Liver (tissue), 9 donors: ENCODE measurements around the gene EFCAB12. TPM values are rescaled to one million over a fixed set of nuclear protein-coding genes. Genes with fewer than 3 reads are reported as not detected.
A peak's percentile ranks its signal among the peaks of the same experiment; 100 is the strongest.

Experiments used
- DNase-seq: peaks from one replicate; pipeline ENCODE4 v3.0.0-alpha.2; 2017; ENCODE audit warnings: low spot score
- H3K27ac ChIP-seq, 2 donors: one replicate each; pipeline ENCODE4 v1.7.0; 2013; ENCODE audit warnings: inconsistent platforms in 2 of 2, low read length in 2 of 2, control low read depth in 1 of 2, low read depth in 1 of 2, mild to moderate bottlenecking in 1 of 2
- H3K27me3 ChIP-seq, 4 donors: one replicate each; pipeline versions ENCODE4 v1.6.1 to v1.7.0; 2013; ENCODE audit warnings: low read length in 3 of 4, inconsistent platforms in 1 of 4, mild to moderate bottlenecking in 1 of 4, moderate library complexity in 1 of 4; ENCODE audit not compliant: control insufficient read depth in 4 of 4, insufficient read depth in 4 of 4
- H3K36me3 ChIP-seq, 4 donors: one replicate each; pipeline versions ENCODE4 v1.6.1 to v1.7.0; 2013; ENCODE audit warnings: low read length in 3 of 4, mild to moderate bottlenecking in 3 of 4, low read depth in 1 of 4, moderate library complexity in 1 of 4; ENCODE audit not compliant: control insufficient read depth in 4 of 4, insufficient read depth in 3 of 4
- H3K4me1 ChIP-seq, 4 donors: one replicate each; pipeline versions ENCODE4 v1.6.1 to v1.7.0; 2013; ENCODE audit warnings: low read length in 3 of 4, mild to moderate bottlenecking in 3 of 4, moderate library complexity in 1 of 4; ENCODE audit not compliant: control insufficient read depth in 4 of 4, insufficient read depth in 4 of 4
- H3K4me3 ChIP-seq, 3 donors: one replicate each; pipeline versions ENCODE4 v1.6.1 to v1.7.0; 2013; ENCODE audit warnings: low read length in 3 of 3, control low read depth in 1 of 3, low read depth in 1 of 3, mild to moderate bottlenecking in 1 of 3
- H3K9ac ChIP-seq, 2 donors: one replicate each; pipeline ENCODE4 v1.7.0; 2013; ENCODE audit warnings: low read length in 2 of 2, mild to moderate bottlenecking in 2 of 2, moderate library complexity in 2 of 2, control low read depth in 1 of 2, low read depth in 1 of 2
- H3K9me3 ChIP-seq, 4 donors: one replicate each; pipeline versions ENCODE4 v1.6.1 to v1.7.0; 2013; ENCODE audit warnings: low read length in 3 of 4; ENCODE audit not compliant: control insufficient read depth in 4 of 4
- EGR1 ChIP-seq, 2 donors: IDR thresholded peaks; 2 replicates each; pipeline ENCODE4 v1.6.1; 2016 to 2018; ENCODE audit warnings: antibody characterized with exemption in 2 of 2, low read depth in 2 of 2
- FOXA1 ChIP-seq: IDR thresholded peaks from 2 replicates; pipeline ENCODE4 v1.6.1; 2016; ENCODE audit warnings: antibody characterized with exemption
- FOXA2 ChIP-seq: IDR thresholded peaks from 2 replicates; pipeline ENCODE4 v1.6.1; 2016; ENCODE audit warnings: antibody characterized with exemption
- GABPA ChIP-seq, 2 donors: IDR thresholded peaks in 1 of 2; conservative IDR thresholded peaks in 1 of 2; 2 replicates each; pipeline ENCODE4 v1.6.1; 2016; ENCODE audit warnings: antibody characterized with exemption in 2 of 2, mild to moderate bottlenecking in 1 of 2, moderate library complexity in 1 of 2
- HNF4A ChIP-seq, 2 donors: conservative IDR thresholded peaks; 2 replicates each; pipeline ENCODE4 v1.6.1; 2016; ENCODE audit warnings: antibody characterized with exemption in 2 of 2, mild to moderate bottlenecking in 2 of 2
- HNF4G ChIP-seq: IDR thresholded peaks from 2 replicates; pipeline ENCODE4 v1.6.1; 2016; ENCODE audit warnings: antibody characterized with exemption
- JUND ChIP-seq, 2 donors: IDR thresholded peaks; 2 replicates each; pipeline ENCODE4 v1.6.1; 2016; ENCODE audit warnings: antibody characterized with exemption in 2 of 2
- NR2F2 ChIP-seq: IDR thresholded peaks from 2 replicates; pipeline ENCODE4 v1.6.1; 2016; ENCODE audit warnings: antibody characterized with exemption
- RAD21 ChIP-seq, 2 donors: IDR thresholded peaks; 2 replicates each; pipeline ENCODE4 v1.6.1; 2016; ENCODE audit warnings: antibody characterized with exemption in 2 of 2, mild to moderate bottlenecking in 2 of 2
- RXRA ChIP-seq, 2 donors: IDR thresholded peaks; 2 replicates each; pipeline ENCODE4 v1.6.1; 2017 to 2018; ENCODE audit warnings: antibody characterized with exemption in 2 of 2, mild to moderate bottlenecking in 1 of 2
- SP1 ChIP-seq: IDR thresholded peaks from 2 replicates; pipeline ENCODE4 v1.6.1; 2018; ENCODE audit warnings: antibody characterized with exemption, mild to moderate bottlenecking
- TAF1 ChIP-seq: conservative IDR thresholded peaks from 2 replicates; pipeline ENCODE4 v1.6.1; 2016; ENCODE audit warnings: antibody characterized with exemption, mild to moderate bottlenecking
- YY1 ChIP-seq: IDR thresholded peaks from 2 replicates; pipeline ENCODE4 v1.6.1; 2016; ENCODE audit warnings: antibody characterized with exemption, mild to moderate bottlenecking
- WGBS: extraction: QIAGEN DNeasy Blood & Tissue Kit; methylation state at CpG from one replicate; pipeline ENCODE4 v1.1.7; 2013; 5-methylcytosine and 5-hydroxymethylcytosine counted together
- polyA plus RNA-seq, 2 donors: library from polyadenylated mRNA; stranded (reverse) in 1 of 2; unstranded in 1 of 2; fragments of 200-250 nt in 1 of 2; fragments of >200 nt in 1 of 2; fragmentation: Nextera tagmentation in 1 of 2; extraction: Ambion mirVana in 1 of 2; gene quantifications; one replicate each; pipeline versions ENCODE4 v1.2.1 to v1.2.3, GENCODE V29; 2013 to 2015
- total RNA-seq, 2 donors: library from RNA; depleted of rRNA; stranded (reverse); fragments of >200 nt; gene quantifications; one replicate each; pipeline ENCODE4 v1.2.3, GENCODE V29; 2014
- TF ChIP-seq, protein P1 (sequence below): IDR thresholded peaks from 2 replicates; pipeline ENCODE4 v1.6.1; 2016; ENCODE audit warnings: antibody characterized with exemption
- TF ChIP-seq, protein P2 (sequence below): IDR thresholded peaks from 2 replicates; pipeline ENCODE4 v1.6.1; 2016; ENCODE audit warnings: antibody characterized with exemption
- TF ChIP-seq, protein P3 (sequence below): fragments of 150-350 bp; IDR thresholded peaks from 2 replicates; pipeline ENCODE4 v1.5.1; 2017; ENCODE audit warnings: improper control_type of control experiment, low read depth, low read length; ENCODE audit not compliant: missing input control
- TF ChIP-seq, protein P4 (sequence below): IDR thresholded peaks from 2 replicates; pipeline ENCODE4 v1.6.1; 2016; ENCODE audit warnings: antibody characterized with exemption
- TF ChIP-seq, protein P5 (sequence below): IDR thresholded peaks from 2 replicates; pipeline ENCODE4 v1.6.1; 2016; ENCODE audit warnings: antibody characterized with exemption, mild to moderate bottlenecking
- donor health status: healthy.
- donor health status: healthy.
- donor health status: healthy.
- donor health status: healthy.
- donor health status: healthy.

The EFCAB12 gene
- total and polyA plus RNA-seq, 4 donors = 0.37 to 2.4 (median 0.65) TPM

DNA sequence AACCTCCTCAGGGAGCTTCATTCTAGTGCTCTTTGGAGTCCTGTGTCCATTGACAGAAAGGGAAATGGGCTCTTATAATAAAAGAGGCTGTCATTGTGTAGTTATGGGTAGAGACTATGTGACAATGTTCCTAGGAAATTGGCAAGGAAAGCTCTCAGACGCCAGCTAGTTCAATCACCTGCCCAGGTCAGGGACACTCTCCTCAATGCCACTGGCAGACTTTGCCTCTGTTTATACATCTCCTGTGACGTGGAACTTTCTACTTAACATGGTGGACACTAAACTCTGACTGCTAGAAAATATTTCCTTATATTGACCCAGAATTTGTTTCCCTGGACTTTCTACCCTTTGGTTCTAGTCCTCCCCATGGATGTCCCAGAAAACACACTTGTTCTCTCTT lies 2.8 kb downstream of the EFCAB12 start:
- no peak for TF ChIP-seq HNF4G
- TF ChIP-seq RXRA (IDR thresholded peaks at IDR 0.05) = peak; percentile 72 to 82
- no peak for TF ChIP-seq NR2F2
- no peak for TF ChIP-seq RAD21 (IDR thresholded peaks at IDR 0.05)
- TF ChIP-seq, protein P1, sequence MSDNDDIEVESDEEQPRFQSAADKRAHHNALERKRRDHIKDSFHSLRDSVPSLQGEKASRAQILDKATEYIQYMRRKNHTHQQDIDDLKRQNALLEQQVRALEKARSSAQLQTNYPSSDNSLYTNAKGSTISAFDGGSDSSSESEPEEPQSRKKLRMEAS = no peak
- TF ChIP-seq EGR1 (IDR thresholded peaks at IDR 0.05; ENCODE audit: low read depth in 2 of 2) = no peak
- TF ChIP-seq, protein P2, sequence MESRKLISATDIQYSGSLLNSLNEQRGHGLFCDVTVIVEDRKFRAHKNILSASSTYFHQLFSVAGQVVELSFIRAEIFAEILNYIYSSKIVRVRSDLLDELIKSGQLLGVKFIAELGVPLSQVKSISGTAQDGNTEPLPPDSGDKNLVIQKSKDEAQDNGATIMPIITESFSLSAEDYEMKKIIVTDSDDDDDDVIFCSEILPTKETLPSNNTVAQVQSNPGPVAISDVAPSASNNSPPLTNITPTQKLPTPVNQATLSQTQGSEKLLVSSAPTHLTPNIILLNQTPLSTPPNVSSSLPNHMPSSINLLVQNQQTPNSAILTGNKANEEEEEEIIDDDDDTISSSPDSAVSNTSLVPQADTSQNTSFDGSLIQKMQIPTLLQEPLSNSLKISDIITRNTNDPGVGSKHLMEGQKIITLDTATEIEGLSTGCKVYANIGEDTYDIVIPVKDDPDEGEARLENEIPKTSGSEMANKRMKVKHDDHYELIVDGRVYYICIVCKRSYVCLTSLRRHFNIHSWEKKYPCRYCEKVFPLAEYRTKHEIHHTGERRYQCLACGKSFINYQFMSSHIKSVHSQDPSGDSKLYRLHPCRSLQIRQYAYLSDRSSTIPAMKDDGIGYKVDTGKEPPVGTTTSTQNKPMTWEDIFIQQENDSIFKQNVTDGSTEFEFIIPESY = no peak
- TF ChIP-seq YY1 = peak; percentile 43
- TF ChIP-seq FOXA2 = peak; percentile 5
- TF ChIP-seq, protein P3, sequence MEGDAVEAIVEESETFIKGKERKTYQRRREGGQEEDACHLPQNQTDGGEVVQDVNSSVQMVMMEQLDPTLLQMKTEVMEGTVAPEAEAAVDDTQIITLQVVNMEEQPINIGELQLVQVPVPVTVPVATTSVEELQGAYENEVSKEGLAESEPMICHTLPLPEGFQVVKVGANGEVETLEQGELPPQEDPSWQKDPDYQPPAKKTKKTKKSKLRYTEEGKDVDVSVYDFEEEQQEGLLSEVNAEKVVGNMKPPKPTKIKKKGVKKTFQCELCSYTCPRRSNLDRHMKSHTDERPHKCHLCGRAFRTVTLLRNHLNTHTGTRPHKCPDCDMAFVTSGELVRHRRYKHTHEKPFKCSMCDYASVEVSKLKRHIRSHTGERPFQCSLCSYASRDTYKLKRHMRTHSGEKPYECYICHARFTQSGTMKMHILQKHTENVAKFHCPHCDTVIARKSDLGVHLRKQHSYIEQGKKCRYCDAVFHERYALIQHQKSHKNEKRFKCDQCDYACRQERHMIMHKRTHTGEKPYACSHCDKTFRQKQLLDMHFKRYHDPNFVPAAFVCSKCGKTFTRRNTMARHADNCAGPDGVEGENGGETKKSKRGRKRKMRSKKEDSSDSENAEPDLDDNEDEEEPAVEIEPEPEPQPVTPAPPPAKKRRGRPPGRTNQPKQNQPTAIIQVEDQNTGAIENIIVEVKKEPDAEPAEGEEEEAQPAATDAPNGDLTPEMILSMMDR = no peak
- no peak for TF ChIP-seq TAF1
- no peak for TF ChIP-seq JUND (IDR thresholded peaks at IDR 0.05)
- TF ChIP-seq FOXA1 = no peak
- TF ChIP-seq, protein P4, sequence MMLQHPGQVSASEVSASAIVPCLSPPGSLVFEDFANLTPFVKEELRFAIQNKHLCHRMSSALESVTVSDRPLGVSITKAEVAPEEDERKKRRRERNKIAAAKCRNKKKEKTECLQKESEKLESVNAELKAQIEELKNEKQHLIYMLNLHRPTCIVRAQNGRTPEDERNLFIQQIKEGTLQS = no peak
- no peak for TF ChIP-seq GABPA (IDR thresholded peaks at IDR 0.05 in 1 of 2, conservative IDR thresholded peaks at IDR 0.05 in 1 of 2)
- peak; percentile 67 to 68 for TF ChIP-seq HNF4A (conservative IDR thresholded peaks at IDR 0.05)
- peak; percentile 46 for TF ChIP-seq SP1
- TF ChIP-seq, protein P5, sequence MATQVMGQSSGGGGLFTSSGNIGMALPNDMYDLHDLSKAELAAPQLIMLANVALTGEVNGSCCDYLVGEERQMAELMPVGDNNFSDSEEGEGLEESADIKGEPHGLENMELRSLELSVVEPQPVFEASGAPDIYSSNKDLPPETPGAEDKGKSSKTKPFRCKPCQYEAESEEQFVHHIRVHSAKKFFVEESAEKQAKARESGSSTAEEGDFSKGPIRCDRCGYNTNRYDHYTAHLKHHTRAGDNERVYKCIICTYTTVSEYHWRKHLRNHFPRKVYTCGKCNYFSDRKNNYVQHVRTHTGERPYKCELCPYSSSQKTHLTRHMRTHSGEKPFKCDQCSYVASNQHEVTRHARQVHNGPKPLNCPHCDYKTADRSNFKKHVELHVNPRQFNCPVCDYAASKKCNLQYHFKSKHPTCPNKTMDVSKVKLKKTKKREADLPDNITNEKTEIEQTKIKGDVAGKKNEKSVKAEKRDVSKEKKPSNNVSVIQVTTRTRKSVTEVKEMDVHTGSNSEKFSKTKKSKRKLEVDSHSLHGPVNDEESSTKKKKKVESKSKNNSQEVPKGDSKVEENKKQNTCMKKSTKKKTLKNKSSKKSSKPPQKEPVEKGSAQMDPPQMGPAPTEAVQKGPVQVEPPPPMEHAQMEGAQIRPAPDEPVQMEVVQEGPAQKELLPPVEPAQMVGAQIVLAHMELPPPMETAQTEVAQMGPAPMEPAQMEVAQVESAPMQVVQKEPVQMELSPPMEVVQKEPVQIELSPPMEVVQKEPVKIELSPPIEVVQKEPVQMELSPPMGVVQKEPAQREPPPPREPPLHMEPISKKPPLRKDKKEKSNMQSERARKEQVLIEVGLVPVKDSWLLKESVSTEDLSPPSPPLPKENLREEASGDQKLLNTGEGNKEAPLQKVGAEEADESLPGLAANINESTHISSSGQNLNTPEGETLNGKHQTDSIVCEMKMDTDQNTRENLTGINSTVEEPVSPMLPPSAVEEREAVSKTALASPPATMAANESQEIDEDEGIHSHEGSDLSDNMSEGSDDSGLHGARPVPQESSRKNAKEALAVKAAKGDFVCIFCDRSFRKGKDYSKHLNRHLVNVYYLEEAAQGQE = no peak
- Histone ChIP-seq H3K36me3 (peaks cover 0 to 2% (median 0%) of the 10 kb centered on the region in 4 donors), H3K27ac (no peak overlapping the region), H3K4me3 (no peak overlapping the region), H3K9me3 (no peaks in the 10 kb centered on the region), H3K27me3 (no peaks in the 10 kb centered on the region), H3K4me1 (peaks cover 3 to 15% (median 12%) of the 10 kb centered on the region in 4 donors), H3K9ac (no peak overlapping the region)
- 32% methylated on average over 2 of the region's 2 CpGs for WGBS
- no peak for DNase-seq
